Fibroblast of skin of back (primary cell): ENCODE measurements around the gene IGFBP2.
A peak's percentile ranks its signal among the peaks of the same experiment; 100 is the strongest.

ENCODE experiments used
- DNase-seq: peaks from one replicate; pipeline ENCODE4 v3.0.0-alpha.2; 2013

Gene IGFBP2

DNA sequence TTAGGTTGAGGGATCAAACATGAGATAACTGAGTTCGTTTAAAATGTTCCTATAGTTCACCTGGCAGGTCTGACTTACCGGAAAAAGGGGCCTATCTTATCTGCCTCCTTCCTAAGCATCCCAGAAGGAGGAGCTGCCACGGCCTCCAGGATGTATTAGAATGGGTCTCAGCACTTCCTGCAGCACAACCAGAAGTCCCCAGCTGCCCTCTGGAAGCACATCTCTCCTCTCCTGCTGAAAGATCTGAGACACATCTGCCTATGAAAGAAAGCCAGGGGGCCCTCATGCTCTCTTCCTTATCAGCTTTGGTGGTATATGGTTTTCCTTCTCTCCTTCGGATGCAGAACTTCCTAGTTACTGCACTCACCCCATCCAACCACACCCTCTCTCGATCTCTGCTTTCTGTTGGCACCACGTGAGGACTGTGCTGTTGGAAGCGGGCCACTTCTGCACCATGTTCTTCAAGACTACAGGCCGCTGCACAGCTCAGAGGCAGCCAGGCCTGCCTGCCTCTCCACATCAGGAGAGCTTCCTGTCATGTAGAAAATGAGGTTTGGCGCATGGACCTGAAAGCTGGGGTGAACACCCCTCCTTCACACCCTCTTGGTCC is 55.6 kb downstream of the IGFBP2 start:
- DNase-seq = no peak

DNA sequence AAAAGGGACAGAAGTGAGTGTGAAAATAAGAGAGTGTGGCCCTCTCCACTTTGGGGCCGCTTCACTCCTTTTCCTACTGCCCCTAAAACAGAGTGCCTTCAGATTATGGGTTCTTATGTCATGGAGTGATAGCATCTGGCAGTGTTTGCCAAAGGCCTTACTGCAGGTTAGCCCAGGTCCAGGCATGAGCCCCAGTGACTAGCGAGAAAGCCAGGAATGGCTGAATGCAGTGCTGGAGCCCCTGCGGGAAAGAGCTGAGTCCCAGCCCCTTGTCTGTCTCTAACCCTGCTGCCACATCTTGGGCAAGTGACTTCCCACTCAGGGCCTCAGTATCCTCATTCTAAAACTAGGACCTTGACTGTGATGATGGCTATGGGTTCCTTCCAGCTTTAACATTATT is 56.2 kb downstream of the IGFBP2 start:
- no peak for DNase-seq

DNA sequence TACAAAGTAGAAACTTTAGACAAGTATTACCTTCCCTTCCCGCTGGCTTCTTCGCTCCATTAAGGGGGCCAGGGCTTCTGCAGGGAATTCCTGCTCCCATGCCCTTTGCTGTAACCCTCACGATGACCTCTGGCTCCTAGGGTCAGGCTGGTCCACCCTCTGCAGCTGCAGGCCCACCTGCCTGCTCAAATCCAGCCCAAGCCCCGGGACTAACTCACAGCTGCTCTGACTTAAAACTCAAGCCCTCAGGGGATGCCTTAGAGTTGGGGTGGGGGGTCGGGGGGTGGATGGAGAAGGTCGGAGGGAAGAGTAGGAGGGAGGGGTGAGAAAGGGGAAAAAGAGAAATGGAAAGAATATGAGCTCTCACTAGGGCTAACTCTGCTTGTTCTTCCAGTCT is 57.2 kb downstream of the IGFBP2 start:
- no peak for DNase-seq

DNA sequence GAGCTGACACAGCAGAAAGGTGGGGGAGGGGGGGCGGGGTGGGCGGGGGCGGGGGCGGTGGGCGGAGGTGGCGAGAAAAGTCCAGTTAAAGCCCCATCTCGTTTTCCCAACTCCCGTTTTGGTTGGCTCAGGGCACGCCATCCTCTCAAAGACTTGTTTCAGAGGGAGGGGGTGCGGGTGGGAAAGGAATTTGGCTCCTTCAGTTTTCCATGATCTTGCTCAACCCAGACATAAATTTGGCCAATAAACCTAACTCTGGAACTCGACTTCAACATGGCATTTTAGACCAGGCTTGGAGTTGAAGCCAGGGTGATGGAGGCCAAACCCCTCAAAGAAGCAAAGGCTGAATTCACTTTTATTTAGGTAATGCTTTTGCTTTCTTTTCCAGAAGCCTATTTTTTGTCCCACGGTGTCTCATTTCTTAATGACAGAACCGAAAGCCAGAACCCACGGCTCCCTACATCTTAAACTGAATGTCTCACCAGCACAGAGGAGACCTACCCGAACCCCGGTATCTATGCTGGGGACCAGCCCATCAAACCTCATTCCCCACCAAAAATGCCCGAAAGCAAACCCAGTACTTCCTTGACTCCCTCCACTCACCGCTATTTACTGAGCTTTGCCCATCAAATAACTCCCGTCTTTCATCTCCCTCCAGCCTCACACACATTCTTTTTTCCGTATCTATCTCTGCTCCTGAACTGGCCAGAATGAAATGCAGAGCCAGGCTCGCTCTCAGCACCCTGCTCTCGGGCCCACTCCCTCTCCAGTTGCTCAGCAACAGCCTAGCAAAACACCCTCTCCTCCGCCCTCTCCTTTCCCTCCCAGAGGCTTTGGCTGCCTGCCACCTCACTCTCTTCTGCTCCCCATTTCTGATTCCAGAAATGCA is 57.9 kb downstream of the IGFBP2 start:
- peak; percentile 74 for DNase-seq

DNA sequence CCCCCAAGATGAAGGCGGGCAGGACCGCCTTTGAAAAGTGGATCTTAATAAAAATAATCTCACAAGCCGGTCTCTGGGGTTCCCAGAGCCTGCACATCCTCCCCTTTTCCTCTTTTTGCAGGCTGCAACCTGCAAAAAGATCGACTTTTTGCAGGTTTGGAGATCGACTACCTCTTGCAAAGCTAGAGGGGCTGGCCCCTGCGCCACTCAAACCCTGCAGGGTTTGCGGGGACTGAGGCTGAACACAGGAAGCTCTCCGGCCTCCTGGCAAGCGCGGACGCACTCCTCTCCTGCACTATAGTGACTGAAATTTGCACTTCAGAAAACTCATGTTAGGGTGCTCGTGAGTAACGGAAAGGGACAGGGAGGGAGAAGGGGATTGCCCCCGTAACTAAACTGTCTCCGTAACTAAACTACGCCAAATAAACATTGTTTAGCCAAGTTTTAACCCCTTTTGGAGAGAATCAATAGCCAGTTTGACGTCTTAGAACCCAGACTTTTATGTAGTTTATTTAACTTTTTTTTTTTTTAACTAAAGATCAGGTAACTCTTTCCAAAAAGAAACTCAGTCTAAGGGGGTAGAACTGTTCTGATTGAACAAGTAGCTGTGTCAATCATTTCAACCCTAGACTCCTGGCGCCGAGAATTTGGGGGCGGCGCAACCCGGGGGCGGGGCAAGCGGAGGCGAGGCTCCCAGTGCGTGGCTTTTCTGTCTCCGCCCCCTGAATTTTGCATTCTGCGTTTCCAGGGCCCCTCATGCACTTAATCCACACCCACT is 59.6 kb downstream of the IGFBP2 start:
- DNase-seq = peak; percentile 66

DNA sequence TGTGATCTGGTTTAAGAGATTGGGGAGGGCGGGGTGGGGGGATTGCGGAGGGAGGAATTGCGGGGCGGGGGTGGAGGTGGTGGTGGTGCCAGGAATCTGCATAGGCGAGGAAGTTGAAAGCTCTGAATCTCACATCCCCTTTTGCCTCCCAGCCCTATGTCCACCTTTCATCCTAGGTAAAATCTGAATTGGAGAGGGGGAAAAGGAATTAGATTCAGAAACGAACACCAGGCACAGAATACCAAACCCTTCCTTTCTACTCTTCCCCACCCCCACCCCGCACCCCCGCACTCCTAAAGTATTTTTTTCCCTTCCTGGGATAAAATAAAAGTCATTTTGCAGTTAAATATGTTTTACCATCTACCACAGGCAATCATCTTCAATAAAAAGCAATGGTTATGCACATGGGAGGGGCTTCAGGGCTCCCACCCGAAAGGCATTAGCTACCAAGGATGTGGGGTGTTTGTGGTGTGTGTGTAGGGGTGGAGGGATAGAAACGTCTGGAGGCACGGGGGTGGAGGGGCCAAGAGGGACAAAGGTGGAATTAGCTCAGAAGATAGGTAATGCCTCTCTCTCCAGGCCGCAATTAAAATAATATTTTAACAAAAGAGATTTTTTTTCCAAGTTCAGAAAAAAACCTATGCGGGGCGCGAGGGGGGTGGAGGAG is 60.3 kb downstream of the IGFBP2 start:
- DNase-seq = no peak

DNA sequence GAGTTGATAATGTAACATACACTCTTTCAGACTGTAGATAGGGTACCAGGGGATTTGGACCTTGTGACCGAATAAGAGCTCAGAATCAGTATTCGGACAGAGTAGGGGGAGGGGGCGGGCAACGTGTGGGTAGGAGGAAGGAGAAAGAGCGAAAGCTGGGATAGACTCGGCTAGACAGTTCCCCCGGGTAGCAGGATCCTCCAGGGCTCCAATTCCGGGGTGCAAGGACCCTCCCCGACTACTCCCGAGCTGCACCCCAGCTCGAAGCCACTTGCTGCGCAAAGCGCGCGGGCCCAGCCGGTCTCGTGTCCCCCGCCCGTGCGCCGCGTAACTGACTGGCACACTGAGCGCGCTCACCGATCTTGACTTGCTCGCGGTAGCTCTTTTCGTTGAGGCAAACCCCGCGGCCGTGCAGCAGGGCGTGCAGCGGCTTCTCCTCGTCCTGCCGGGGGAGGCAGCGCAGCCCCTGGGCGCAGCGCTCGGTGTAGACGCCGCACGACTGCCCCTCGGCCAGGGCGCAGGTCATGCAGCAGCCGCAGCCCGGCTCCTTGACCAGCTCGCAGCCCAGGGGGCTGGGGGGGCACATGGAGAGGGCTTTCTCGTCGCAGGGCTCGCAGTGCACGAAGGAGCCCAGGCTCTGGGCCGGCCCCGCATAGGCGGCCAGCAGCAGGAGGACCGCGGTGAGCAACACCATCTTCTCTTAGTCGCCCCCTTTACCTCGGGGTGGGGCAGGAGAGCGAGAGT is 61.0 kb downstream of the IGFBP2 start:
- DNase-seq = peak; percentile 57

DNA sequence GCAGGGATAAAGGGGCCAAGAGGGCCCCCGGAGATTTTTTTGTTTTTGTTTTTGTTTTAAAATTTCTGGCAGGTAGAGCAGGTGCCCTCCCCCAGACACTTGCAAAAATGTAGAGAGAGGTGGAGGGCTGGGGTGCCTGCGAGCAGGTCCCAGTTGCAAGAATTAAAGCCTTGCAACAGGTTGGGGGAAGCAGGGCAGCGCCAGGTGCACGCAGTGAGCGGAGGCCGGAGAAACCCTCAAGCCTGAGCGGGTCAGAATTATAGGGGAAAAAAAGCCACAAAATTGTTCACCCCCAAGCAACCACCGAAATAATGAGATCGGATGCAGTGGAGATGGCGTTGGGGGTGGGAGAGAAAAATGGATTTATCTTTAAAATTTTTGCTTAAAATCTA is 61.6 kb downstream of the IGFBP2 start:
- DNase-seq = no peak

DNA sequence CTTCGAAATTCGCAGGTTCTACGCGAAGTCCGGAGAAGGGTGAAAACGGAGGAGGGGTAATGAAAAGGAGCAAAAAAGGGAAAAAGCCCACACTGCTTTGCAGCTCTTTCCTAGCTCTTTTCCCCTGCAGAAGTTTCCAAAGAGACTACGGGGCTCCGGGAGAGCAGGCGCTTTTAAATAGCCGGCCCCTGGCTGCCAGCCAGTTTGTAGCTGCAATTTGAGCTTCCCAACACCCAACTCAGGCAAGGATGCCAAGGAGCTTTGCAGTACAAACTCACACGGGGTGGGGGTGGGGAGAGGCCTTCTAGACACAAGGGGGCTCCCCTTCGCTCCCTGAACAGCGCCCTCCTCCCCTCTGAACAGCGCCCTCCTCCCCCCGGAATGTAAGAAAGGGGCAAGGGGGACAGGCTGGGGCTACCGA is 62.2 kb downstream of the IGFBP2 start, which contains the start of gene IGFBP5:
TSS of gene IGFBP5 (minus strand) at position 149 of the 421 bp plus-strand sequence. CDS start 774 bp downstream, outside the sequence.
- peak; percentile 85 for DNase-seq

DNA sequence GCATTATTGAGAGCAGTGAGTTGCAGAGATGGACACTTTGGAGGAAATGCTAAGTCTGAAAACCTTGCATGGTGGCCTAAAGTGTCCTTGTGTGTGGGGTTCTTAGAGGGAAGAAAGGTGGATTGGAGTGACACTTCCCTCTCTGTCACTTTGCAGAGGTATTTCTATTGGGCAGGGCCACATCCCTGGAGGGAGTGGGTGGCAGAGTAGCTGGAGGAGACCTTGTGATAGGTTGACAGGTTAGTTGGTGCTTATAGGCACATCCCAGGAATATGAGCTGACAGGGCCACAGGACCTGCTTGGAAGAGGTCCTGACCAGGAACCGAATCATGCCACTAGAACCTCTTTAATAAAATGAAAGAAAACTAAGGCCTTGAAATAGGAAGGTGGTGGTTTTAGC is 63.1 kb downstream of the IGFBP2 start:
- DNase-seq = no peak

DNA sequence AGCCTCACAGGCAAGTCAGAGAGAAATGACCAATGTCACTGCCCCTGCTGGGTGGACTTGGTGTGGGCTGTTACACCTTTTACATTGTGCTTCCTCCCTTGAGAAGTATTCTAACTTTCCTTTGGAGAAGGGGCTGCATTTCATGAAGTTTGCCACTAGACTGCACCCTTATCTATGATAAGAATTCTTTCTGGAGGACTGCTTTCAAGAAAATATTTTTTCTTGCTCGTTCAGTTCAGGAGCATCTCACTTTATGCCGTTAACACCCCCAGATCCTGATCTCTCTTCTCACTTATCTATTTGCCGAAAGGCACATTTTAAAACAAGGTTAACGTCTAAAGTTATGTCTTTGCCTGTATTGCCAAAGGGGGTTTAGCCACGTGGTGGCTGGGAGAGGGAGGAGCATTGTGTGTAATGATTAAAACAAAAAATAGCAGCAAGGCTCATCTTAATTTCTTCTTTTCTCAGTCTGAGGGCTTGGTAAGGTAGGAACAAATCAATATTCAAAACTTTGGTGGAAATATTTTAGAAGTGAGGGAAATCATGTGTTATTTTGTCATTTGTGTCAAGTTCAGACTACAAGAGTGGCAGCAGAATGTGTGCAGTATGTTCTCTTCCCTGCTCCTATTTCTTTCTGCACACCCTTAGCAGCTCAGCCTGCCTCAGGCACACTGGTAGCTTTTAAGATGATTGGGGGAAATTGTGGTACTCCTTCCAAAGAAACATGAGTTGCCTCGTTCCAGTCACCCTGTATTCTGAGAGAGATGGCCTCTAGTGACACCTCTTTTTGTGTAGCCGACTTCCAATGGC is 63.7 kb downstream of the IGFBP2 start:
- peak; percentile 54 for DNase-seq

DNA sequence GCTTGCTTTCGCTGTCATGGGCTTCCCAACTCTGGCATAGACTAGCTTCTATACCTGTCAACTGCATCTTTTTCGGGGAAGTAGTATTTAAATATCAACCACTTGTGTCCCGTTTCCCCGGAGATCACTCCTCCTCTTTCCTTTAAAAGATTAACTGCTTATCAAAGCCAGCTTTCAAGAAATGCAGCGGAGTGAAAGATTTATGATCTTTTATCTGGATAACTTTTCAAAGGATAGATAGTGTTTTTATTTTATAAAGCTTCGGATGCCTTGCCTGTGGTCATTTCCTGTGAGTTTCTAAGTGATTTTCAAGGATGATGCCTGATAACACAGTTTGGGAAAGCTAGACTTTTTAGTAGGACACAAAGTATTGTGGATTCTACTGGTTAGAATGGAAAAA is 65.1 kb downstream of the IGFBP2 start:
- no peak for DNase-seq

DNA sequence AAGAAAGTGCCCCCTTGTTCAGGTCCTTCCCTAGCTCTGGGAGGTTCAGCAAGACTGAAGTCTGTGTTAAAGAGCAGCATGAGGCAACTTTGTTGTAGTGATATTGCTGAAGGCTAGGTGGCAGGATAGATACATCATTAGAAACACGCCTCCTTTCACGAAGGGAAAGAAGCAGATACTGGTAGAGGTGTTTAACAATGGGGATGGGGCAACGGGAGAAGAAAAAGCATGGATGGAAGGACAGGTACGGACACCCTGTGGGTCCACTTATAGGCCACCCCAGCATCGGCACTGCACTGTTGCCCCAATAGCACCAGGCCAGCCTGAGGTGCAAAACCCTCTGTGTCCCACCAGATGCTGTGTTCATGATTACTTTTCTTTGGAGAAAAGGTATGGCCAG is 65.7 kb downstream of the IGFBP2 start:
- DNase-seq = peak; percentile 70

DNA sequence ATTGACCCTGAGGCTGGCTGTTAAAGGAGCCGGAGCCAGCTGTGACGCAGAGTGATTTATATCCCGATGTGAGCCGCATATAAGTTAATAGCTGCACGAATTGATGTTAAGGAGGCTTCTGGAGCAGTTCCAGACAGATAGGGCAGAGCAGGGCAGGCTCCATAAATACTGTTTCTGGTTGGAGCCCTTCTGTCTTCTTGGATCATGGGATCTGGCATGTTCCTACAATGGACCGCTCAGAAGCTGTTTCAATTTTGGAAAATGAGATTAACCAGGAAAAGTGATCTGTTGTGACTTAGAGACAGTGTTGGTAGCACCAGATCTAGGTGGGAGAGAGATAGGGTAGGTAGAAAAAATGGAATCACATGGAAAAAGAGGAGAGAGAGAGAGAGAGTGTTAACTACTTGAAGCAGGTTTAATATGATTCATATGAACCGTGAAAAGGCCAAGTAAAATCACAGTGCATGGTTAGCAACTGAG is 66.9 kb downstream of the IGFBP2 start:
- DNase-seq = no peak

DNA sequence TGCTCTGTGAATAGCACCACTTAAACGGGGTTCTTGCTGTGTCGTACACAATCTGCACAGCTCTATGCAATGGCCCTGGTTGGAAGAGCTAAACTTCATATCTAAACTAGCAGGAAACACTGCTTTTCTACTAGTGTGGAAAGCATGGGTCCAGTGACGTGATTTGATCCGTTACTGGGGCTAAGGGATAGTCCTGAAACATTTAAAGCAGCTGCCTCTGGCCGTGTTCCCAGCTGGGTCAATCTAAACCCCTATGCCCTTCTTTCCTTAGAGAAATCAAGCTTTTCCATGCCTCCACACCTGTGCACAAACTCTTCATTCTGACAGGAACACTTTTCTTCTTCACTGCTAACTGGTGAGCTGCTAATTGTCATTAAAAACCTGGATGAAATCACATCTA is 67.6 kb downstream of the IGFBP2 start:
- DNase-seq = no peak

DNA sequence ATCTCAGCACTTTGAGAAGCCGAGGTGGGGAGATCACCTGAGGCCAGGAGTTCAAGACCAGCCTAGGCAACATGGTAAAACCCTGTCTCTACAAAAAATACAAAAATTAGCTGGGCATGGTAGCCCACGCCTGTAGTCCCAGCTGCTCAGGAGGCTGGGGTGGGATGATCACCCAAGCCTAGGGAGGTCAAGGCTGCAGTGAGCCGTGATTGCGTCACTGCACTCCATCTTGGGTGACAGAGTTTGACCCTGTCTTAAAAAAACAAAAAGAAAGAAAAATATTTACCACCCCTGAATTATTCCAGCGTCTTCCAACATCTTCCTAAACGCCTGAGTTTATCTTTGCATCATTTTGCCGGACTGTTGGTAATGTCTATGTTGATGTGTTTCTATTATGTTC is 68.3 kb downstream of the IGFBP2 start:
- DNase-seq = no peak

DNA sequence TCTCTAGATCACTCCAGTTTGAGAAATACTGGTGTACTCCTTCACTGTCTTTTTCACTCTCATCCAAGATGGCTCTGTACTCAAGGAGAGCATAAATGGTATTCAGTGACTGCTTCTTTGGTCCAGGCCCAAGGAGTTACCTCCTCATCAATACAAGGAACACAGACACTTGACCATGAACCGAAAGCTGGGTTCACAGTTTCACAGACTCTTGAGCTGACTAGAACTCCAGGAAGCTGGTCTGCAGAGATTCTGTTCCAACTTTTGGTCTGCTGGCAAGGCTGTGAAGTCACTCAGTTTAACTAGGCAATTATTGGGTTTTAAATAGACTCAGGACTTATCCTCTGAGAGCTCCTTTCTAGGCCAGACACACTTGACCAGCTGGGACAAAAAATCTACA is 69.5 kb downstream of the IGFBP2 start:
- no peak for DNase-seq

DNA sequence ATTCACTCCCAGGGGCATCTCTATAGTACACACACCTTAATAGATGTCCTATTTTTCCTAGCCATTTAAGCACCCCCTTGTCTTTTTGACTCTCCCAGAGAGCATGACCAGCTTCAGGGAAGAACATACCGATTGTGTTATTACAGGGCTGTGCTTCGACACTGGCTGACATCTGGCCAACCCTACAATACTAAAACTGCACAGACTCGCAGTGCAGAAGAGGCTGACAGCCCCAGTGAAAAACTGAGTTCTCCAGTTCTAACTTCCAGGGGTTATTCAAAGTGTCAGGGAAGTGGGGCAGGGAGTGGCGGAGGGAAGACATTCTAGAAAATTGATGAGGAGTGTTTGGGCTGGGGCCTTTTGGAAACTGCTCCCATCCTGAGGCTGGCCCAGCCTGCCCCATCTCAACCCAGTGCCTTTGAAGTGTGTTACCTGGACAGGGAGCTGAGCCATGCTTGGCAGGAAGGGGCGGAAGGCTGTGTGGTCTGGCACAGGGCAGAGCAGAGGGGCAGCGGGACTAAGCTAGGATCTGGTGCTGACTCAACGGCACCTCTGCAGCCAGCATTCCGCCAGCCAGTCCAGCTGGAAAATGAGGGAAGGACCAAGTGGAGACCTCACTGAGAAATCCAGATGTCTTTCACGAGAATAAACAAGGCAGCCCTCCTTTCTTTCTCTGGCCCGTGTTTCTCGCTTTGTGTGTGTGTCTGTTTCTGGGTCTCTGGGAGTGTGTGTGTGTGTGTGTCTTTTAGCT is 77.5 kb downstream of the IGFBP2 start:
- DNase-seq = peak; percentile 44

DNA sequence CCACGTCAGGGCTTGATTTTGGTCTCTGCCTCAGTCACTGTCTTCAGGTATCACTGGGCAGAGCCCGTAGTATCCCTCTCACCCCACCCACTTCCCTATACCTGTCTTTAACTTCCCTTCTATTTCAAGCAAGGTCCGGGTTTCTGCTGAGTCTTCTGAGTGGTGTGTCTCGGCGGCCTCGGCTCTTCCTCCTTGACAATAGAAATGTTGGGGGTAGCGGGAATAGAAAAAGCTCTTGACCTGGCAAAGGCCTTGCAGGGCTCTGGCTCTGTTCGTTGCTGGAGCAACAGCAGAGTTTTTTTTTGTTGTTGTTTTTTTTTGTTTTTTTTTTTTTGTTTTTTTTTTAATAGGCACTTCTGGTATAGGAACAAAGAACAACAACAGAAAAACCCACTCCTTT is 78.1 kb downstream of the IGFBP2 start:
- no peak for DNase-seq

DNA sequence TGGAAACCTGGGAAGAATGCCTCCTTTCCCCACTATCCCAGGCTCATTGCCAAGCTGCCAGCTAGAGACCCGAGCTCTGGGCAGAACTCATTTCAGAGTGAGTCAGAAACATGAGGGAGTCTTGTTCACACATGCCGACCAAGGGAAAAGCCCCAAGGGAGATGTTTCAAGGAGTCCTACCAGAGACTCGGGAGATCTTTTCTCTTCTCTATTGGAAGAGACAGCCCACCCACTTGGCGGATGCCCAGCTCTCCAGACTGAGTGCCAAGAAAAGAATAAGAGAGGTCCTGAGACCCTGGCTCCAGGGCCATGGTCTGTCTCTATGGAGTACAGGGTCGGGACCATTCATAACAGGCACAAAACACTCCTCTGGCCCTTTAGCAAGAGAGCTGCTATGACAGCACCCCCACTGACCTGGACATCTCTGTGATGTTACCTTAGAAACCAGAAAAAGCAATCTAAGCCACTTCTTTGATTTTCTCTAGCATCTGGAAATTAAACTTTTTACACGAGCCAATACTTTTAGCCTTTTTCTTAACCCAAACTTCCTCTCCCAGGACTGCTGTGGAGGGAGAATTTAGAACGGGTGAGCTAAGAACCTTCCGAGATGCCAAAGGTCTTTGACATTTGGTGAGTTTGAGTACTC is 80.6 kb downstream of the IGFBP2 start:
- peak; percentile 99 for DNase-seq
